Right forelimb (tissue), 1 donor: Measurements from ENCODE around the gene MCM3AP.
A peak's percentile ranks its signal among the peaks of the same experiment; 100 is the strongest.

Source experiments
- DNase-seq: peaks from one replicate; pipeline ENCODE4 v3.0.0-alpha.2; 2018

MCM3AP gene

GRCh38 chr21:46215436-46216131 lies 69.8 kb downstream of the MCM3AP start:
- no peak for DNase-seq

GRCh38 chr21:46214478-46215340 lies 70.7 kb downstream of the MCM3AP start:
- no peak for DNase-seq

GRCh38 chr21:46213620-46214286 lies 71.7 kb downstream of the MCM3AP start:
- DNase-seq: no peak

GRCh38 chr21:46212721-46213484 lies 72.5 kb downstream of the MCM3AP start:
- no peak for DNase-seq

DNA sequence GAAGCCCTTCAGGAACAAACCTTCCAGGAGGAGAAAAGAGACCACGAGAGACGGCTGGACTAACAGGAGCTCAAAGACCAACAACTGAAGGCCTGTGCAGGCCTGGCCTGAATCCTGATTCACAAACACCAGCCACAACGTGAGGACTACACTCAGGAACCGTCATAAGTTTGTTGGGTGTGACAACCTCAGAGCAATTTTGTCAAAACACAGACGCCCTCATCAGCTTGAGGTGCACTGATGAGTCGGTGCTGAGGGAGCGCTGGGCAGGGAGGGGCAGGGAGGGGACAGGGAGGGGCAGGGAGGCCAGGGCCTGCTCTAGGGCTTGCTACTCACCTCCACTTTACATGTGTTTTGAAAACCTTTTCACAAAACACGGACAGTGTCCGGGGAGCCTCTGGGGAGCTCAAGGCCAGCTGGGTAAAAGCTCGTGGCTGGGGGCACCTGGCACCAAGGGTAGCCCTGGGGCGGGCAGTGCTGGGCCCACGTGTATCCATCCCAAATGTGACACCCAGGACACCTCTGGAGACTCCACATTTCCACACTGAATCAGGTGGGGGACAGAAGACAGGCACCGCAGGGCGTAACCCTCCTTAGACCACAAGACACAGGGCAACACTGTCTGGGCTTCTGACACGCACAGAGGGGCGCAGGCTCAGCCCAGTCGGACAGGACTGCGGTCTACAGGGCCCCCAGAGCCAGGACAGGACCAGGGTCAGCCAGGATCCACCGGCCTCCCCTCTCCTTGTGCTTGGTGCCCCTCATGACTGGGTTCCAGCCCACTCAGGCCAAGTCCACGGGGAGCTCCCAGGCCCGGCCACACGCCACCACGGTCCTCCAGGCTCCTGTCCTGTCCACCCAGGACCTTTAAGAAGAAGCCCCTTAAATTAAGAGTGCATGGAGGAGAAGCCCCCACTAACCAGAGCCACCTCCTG lies 73.4 kb downstream of the MCM3AP start:
- DNase-seq: no peak

DNA sequence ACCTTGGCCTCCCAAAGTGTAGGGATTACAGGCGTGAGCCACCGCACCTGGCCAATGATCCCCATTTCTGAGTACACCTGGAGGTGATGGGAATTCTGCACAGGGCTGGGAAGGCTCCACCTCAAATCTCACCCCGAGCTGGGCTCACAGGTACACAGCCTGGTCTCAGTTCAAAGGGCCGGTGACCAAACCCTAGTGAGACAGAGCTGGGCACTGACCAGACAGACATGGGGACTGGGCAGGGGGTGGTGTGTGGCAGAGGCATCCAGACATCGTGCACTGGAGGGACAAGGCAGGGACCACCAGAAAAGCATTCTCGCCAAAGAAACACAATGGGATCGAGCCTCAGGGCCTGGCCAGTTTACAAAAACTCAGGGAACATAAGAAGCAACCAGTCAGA lies 74.0 kb downstream of the MCM3AP start:
- no peak for DNase-seq

GRCh38 chr21:46210378-46211136 lies 74.9 kb downstream of the MCM3AP start:
- DNase-seq: no peak

DNA sequence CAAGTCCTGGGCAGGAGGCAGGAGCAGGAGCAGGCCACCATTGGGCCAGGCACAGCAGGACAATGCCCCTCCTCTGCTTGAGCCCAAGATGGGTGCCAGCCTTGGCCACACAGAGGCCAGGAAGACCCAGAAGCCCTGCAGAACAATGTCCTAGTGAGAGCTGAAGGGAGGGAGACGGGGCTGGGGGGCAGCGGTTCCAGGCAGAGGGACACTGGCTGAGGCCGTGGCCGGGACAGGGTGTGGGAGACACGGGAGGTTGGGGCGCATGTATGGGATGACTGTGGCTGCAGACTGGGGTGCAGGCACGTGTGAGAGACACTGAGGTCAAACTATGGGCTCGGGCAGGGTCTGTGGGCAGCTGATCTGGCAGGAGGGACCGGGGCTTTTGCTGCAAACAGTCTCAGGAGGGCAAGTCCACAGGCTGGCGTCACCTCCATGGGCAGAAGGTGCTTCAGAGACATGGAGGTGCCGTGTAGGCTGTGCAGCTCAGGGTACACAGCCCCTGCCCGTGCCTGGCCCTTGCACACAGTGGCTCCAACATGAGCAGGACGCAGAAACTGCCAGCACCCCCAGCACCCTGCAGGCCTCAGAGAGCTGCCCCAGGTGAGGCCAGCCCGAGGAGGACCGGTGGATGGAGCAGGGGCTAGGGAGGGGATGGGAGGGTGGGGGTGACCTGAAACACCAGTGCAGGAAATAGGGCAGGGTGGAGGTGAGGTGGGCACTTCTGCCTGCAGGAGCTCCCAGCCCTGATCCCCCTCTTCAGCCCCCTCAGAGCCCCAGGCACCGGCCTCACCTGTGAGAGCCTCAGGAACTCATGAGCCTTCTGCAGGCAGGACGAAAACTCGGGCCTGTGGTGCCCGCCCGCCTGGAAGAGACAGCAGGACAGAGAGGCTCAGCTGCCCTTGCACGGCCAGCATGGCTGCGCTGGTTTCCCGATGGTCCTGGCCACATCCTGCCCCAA lies 76.4 kb downstream of the MCM3AP start:
- DNase-seq: no peak

- no peak for DNase-seq
Measured at GRCh38 chr21:46207920-46208591, 77.4 kb downstream of the MCM3AP start.

- DNase-seq: no peak
Measured at GRCh38 chr21:46207006-46207919, 78.1 kb downstream of the MCM3AP start.

DNA sequence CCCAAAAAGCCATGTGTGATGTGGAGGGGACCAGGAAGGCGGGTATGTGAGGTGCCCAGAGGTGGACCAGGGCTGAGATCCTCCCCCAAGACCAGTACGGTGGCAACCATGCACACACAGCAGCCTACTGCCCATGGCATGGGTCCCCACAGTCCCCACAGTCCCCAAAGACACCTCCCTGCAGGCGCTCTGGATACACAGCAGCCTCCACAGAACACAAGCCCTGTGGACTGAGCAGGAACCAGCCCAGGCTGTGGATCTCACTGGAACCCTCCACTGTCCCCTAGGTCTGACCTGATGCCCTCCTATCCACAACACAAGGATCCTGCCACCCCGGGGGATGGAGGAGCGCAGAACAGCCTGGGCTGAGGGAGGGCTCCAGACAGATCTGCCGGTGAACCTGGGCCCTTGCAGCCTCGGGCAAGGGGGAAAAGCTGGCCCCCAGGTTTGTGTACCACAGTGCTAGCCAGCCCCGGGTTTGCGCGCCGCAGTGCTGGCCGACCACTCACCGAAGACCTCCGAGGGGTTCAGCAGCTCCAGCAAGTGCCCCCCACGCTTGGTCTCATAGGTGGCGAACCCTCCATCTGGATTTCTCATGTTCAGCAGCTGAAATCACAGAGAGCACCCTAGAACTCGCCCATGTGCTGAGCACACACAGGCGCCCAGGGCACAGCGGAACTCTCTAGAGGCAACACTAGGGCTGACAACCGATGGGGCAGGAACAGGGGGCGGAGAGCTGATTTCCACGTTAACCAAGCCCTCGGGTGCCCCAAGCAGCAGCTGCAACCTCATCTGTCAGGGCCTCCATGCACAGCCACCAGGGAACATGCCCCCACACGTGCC lies 79.0 kb downstream of the MCM3AP start:
- no peak for DNase-seq

DNA sequence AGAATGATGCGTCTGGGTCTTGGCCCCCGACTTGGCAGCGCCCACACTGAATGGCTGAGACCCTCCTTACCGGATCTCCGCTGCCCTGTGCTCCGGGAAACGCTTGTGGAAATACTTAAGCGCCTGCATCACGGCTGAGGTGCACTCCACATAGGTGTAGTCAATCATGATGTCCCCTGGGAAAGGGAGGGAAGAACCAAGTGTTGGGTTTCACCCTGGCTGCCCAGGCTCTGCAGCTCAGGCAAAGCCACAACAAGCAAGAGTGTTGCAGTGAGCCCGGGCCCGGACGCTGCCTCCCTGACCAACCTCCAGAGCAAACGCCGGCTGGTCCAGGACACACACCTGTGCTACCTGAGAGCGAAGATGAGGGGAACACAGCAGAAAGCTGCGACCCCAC lies 79.6 kb downstream of the MCM3AP start:
- no peak for DNase-seq

- DNase-seq: no peak
Measured at GRCh38 chr21:46205166-46205565, 80.2 kb downstream of the MCM3AP start.

GRCh38 chr21:46203203-46203600 lies 82.2 kb downstream of the MCM3AP start:
- DNase-seq: peak; percentile 13

DNA sequence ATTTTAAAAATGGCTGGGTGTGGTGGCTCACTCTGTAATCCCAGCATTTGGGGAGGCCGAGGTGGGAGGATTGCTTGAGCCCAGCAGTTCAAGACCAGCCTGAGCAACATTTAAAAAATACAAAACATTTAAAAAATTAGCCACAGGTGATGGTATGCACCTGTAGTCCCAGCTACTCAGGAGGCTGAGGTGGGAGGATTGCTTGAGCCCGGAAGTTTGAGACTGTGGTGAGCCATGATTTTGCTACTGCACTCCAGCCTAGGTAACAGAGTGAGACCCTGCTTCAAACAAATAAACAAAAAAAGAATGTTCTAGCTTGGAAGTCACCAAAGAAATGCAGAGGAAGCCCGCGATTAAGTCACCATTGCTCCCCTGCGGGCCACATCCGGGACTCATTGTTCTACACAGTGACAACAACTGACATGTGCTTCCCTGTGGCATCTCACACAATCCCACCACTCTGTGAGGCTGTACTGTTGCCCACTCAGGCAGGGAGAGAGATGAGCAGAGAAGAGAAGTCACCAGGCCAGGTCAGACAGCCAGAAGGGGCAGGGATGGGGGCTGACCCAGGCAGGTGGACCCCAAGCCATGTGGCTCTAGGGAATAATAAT lies 82.7 kb downstream of the MCM3AP start:
- no peak for DNase-seq
